ENCODE results near the gene XYLT1. TPM values are rescaled to one million over a fixed set of nuclear protein-coding genes. Genes with fewer than 3 reads are reported as not detected.

The XYLT1 gene
- total and polyA plus RNA-seq, 7 donors = 0.67 to 2.5 (median 1.7) TPM

DNA sequence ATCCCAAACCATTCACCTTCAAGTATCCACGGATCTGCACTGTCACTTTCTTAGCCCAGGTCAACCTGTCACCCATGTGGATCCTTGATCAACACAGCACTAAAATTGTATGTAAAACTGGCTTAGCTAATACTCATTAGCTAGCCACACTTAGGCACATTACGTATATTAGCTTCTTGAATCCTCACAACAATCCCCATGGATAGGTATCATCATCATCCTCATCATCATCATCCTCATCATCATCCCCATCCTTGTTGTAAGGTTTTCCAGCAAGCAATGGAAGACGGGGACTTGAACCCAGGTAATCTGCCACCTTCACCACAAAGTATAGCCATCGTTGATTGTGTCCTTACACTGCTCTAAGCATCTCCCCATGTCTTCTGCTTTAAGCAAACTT is 184.3 kb downstream of the XYLT1 start:
- Histone ChIP-seq H3K4me3 (no peak overlapping the region), H3K4me1 (peaks cover 18% of the 10 kb centered on the region), H3K27me3 (ENCODE audit: insufficient read depth in 3 of 3, low read length in 2 of 3) (no peaks in the 10 kb centered on the region), H3K27ac (no peak overlapping the region), H3K36me3 (ENCODE audit: insufficient read depth in 1 of 2, low read depth in 1 of 2) (no peaks in the 10 kb centered on the region), H3K9me3 (no peaks in the 10 kb centered on the region)
- 94 to 97% (median 96%) methylated on average over 4 of the region's 4 CpGs for WGBS, 3 donors
- no peak for DNase-seq
- TF ChIP-seq, protein P1, sequence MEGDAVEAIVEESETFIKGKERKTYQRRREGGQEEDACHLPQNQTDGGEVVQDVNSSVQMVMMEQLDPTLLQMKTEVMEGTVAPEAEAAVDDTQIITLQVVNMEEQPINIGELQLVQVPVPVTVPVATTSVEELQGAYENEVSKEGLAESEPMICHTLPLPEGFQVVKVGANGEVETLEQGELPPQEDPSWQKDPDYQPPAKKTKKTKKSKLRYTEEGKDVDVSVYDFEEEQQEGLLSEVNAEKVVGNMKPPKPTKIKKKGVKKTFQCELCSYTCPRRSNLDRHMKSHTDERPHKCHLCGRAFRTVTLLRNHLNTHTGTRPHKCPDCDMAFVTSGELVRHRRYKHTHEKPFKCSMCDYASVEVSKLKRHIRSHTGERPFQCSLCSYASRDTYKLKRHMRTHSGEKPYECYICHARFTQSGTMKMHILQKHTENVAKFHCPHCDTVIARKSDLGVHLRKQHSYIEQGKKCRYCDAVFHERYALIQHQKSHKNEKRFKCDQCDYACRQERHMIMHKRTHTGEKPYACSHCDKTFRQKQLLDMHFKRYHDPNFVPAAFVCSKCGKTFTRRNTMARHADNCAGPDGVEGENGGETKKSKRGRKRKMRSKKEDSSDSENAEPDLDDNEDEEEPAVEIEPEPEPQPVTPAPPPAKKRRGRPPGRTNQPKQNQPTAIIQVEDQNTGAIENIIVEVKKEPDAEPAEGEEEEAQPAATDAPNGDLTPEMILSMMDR (IDR thresholded peaks at IDR 0.05) = no peak
- intact Hi-C loops (cut with DNase I) = no loop called here
- no peak for ATAC-seq

- ATAC-seq = no peak
- TF ChIP-seq, protein P1 (IDR thresholded peaks at IDR 0.05) = no peak
- Histone ChIP-seq H3K9me3 (no peaks in the 10 kb centered on the region), H3K36me3 (ENCODE audit: insufficient read depth in 1 of 2, low read depth in 1 of 2) (no peaks in the 10 kb centered on the region), H3K4me1 (peaks cover 4% of the 10 kb centered on the region), H3K27ac (no peak overlapping the region), H3K27me3 (ENCODE audit: insufficient read depth in 3 of 3, low read length in 2 of 3) (no peaks in the 10 kb centered on the region), H3K4me3 (no peak overlapping the region)
- DNase-seq = no peak
- intact Hi-C loops (cut with DNase I) = no loop called here
- 55 to 73% (median 55%) methylated on average over 8 of the region's 8 CpGs for WGBS, 3 donors
These were observed 187.7 kb downstream of the XYLT1 start for GRCh38 chr16:17283016-17283415.

- TF ChIP-seq, protein P1 (IDR thresholded peaks at IDR 0.05) = no peak
- no peaks in the 10 kb centered on the region for H3K36me3 ChIP-seq (ENCODE audit: insufficient read depth in 1 of 2, low read depth in 1 of 2)
- intact Hi-C loops (cut with DNase I) = no loop called here
- WGBS, 3 donors = 52 to 63% (median 62%) methylated on average over 6 of the region's 6 CpGs
- no peak overlapping the region for H3K27ac ChIP-seq
- peaks cover under 1% of the 10 kb centered on the region for H3K4me1 ChIP-seq
- no peak overlapping the region for H3K4me3 ChIP-seq
- H3K9me3 ChIP-seq = no peaks in the 10 kb centered on the region
- no peaks in the 10 kb centered on the region for H3K27me3 ChIP-seq (ENCODE audit: insufficient read depth in 3 of 3, low read length in 2 of 3)
- no peak for DNase-seq
- ATAC-seq = no peak
These were observed 188.5 kb downstream of the XYLT1 start for GRCh38 chr16:17282247-17282646.

DNA sequence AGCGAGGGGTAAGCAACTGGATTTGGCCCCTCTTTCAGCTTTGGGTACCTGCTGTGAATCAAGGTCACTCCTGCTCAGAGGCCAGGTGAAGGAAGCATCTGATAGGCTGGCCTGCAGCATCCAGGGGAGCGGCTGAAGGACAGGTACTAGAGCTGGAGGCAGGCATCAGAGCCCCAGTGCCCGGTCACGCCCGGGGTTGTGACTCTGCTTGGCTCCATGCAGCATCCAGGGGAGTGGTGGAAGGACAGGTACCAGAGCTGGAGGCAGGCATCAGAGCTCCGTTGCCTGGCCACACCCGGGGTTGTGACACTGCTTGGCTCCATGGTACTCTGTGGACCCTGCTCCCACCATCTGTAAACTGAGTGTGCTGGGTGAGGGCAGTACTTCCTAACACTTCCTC is 189.7 kb downstream of the XYLT1 start:
- no peaks in the 10 kb centered on the region for H3K9me3 ChIP-seq
- no peaks in the 10 kb centered on the region for H3K27me3 ChIP-seq (ENCODE audit: insufficient read depth in 3 of 3, low read length in 2 of 3)
- DNase-seq (no peak), ATAC-seq (no peak)
- TF ChIP-seq, protein P1 (IDR thresholded peaks at IDR 0.05) = no peak
- no peak overlapping the region for H3K27ac ChIP-seq
- H3K4me3 ChIP-seq = no peak overlapping the region
- no peaks in the 10 kb centered on the region for H3K4me1 ChIP-seq
- H3K36me3 ChIP-seq (ENCODE audit: insufficient read depth in 1 of 2, low read depth in 1 of 2) = no peaks in the 10 kb centered on the region
- WGBS, 3 donors = 96% methylated on average over 7 of the region's 7 CpGs
- intact Hi-C loops (cut with DNase I) = no loop called here

- ATAC-seq = no peak
- Histone ChIP-seq H3K4me3 (no peak overlapping the region), H3K27ac (no peak overlapping the region), H3K9me3 (no peaks in the 10 kb centered on the region), H3K4me1 (no peaks in the 10 kb centered on the region), H3K36me3 (ENCODE audit: insufficient read depth in 1 of 2, low read depth in 1 of 2) (no peaks in the 10 kb centered on the region), H3K27me3 (ENCODE audit: insufficient read depth in 3 of 3, low read length in 2 of 3) (no peaks in the 10 kb centered on the region)
- no peak for DNase-seq
- intact Hi-C loops (cut with DNase I) = loop anchor here (2.0 to 5.0 kb wide), 2 partner anchors 188 to 192 kb away; partner anchors contain the start of gene XYLT1 (in 1 of the 2)
- TF ChIP-seq, protein P1 (IDR thresholded peaks at IDR 0.05) = no peak
- WGBS, 3 donors = 53 to 74% (median 59%) methylated on average over 5 of the region's 5 CpGs
These were observed 191.8 kb downstream of the XYLT1 start for GRCh38 chr16:17278988-17279387.

Measured in psoas muscle (tissue), 8 donors.